GM18870 (cell line): ENCODE results near the gene RNF144B.
"Not testable (repeated sequence)": the region's sequence is repeated elsewhere in the genome, so short reads cannot be mapped to it uniquely, and the experiment has no call there.

Experiments
- ATAC-seq: cut with Tn5 transposase; IDR thresholded peaks from one replicate; pipeline ENCODE4 v1.9.1; 2021; ENCODE audit warnings: moderate library complexity; ENCODE audit not compliant: unreplicated experiment

RNF144B gene

DNA sequence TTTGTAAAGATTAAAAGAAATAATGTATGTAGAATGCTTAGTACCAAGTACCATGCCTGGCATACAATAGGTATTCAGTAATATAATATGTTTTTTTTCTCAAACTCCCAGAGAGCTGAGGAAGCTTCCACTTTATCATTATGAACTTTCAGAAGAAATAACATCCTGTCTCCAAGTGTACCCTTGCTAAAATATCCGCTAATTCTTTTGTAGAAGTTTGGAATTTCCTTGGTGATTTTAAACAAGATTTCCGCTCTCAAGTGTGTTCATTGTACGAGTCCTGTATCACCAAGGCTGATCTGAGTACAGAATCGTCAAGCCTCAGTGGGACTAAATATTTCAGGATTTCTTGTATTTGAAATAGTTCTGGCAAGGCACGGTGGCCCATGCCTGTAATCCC lies 16.1 kb upstream of the RNF144B start:
- no peak for ATAC-seq

DNA sequence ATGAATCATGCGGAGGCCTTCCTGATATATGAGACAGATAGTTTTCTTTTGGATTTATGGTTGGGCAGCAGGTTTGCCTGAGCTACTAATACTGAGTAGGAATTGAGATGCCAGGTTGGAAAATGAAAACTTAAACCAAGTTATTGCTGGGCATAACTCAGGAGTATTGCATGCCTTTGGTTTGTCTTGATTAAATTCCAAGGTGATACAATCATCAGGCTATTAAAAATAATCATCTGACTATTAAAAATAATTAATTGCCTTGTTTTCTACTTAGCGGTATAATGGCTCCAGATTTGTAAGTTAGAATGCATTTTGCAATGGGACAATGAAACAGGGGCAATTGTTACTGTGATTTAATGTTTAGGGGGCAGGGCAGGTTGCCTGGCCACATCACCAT lies 15.5 kb upstream of the RNF144B start:
- no peak for ATAC-seq

- ATAC-seq, result no peak
Measured at GRCh38 chr6:18380158-18380836, 6.9 kb upstream of the RNF144B start.

DNA sequence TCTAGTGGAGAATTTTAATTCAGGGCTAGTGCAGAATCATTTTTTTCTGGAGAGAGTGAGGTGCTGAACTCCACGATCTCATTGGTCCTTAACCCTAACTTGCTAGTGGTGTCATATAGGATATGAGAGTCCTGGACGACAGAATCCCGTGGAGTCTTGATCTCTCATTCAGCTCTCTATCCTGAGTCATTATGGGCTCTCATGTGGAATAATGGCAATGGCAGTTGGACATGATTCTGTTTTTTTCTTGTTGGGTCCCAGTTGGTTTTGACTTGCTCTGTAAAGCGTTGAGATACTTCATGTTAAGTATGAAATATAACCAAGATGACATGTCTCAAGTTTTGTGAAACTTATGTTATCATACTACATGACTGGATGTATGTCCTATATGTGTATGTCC lies 6.3 kb upstream of the RNF144B start:
- no peak for ATAC-seq

DNA sequence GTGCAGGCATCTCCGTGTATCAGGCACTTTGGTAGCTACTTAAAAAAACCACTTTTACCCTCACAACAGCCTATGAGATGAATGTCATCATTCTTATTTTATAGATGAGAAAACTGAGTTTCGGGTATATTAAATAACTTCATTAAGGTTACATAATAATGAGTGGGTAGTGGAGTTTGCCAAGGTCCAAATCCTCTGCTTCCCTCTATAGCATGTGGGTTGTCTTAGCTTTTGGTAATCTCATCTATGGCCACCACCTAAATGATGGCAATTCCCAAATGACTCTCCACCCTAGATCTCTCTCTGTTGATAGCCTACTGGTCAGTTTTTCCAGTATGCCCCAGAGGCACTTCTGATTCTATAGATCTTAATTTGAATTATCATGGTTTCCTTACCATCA lies 3.7 kb upstream of the RNF144B start:
- no peak for ATAC-seq

- ATAC-seq, result no peak
Measured at GRCh38 chr6:18384621-18385020, 2.5 kb upstream of the RNF144B start.

GRCh38 chr6:18386298-18386976 lies 713 bp upstream of the RNF144B start:
- no peak for ATAC-seq

DNA sequence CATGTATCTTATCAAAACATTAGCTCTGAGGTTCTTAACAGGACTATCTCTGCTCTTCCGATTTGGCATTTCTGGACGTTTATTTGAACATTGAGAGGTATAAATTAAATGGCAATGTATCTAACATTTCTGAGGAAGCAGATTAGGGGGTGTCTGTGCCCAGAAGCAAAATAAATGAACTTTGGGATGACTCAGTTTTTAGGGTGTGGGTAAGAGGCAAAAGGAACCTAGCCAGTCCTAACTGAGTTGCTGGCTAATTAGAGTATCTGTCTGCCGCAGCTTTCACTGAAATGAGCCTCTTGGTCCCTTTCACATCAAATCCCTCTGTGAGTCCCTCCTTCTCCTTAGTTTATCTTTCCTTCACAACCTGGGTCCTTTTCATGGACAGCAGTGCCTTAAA lies 1.1 kb downstream of the RNF144B start:
- no peak for ATAC-seq

DNA sequence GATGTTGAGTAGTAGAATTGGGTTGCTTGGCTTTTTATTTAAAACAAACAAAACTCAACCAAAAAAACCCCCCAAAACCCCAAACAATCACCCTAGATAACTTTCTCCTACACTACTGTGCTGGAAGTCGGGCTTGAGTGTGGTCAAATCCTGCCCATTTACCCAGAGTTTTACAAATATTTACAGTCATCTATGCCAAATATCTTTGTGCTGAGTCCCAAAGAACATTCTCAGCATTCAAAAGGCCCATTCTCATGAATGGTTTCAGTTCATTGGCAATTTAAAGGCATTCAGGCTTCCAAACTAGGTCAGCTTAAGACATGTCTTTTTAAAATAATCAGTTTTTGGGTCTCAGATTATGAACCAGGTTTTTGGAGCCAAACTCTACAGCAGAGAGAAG lies 1.8 kb downstream of the RNF144B start:
- no peak for ATAC-seq

GRCh38 chr6:18389479-18389878 lies 2.3 kb downstream of the RNF144B start:
- no peak for ATAC-seq

- no peak for ATAC-seq
Measured at GRCh38 chr6:18390476-18390875, 3.3 kb downstream of the RNF144B start.

GRCh38 chr6:18391023-18391422 lies 3.9 kb downstream of the RNF144B start:
- no peak for ATAC-seq

DNA sequence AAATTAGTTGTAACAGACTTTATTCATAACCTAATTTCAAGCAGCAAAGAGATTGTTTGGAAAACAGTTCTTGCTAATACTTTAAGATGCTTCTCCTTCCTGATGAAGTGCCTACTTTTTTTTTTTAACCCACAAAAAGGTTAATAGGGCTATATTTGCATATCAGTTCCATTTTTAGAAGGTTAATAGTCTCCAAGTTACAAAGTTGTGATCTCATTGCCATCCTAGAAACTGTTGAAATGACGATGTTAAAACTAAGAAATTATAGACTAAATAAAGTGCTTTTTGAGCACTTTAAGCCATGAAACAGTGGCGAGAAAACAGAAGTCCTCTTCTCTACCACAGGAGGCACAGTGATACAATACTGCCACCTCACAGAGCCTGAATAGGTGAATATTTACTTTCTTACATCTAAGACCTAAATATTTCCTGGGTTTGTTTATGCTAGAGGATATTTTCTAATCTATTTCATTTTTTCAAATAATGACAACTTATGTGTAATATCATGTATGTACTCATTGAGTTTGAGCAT lies 5.3 kb downstream of the RNF144B start:
- ATAC-seq, result no peak

- no peak for ATAC-seq
Measured at GRCh38 chr6:18393698-18394097, 6.5 kb downstream of the RNF144B start.

DNA sequence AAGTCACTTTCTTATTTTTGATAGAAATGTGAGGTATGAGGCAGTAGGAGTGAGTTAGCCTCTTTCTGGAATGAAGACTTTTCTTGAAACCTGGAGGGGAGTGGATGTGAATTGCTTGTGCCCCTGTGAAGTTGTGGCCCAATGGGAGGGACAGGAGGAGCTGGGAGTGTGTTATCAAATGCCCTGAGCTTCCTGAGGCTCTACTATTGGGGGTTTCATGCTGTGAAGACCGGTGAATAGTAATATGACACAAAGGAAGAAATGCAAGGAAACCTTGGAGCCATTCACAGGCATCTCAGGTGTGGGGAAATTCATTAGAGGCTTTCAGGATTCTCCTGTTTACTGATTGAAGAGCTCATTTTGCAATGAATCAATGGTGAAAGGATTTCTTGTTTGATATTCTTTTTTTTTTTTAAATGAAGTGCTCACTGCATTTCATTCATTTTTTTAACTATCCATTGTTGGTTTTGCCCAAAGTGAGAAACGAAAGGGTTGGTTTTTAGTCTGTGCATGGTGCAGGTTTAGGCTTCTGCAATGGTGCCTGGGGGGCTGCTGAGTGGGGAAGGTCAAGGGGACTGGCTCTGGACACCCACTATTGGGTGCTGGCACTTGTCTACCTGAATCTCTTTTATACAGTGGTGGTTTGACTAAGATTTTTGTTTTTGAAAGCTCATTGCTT lies 8.2 kb downstream of the RNF144B start:
- no peak for ATAC-seq

DNA sequence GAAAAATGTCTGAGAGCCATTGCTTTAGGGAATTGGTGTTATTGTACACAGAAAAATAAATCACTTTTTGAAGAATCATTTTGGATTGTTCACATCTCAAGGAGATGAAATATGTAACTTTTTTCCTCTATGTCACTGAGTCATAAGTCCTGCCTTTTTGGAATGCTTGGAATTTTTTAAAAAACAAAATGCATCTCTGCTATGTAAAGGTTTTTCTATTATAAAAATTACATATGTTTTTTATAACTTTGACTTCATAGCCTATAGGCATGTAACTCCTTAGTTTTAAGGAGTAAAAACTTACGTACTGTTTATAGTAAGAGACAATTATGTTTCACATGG lies 8.7 kb downstream of the RNF144B start:
- ATAC-seq, result no peak

- no peak for ATAC-seq
Measured at GRCh38 chr6:18397701-18398100, 10.6 kb downstream of the RNF144B start.

DNA sequence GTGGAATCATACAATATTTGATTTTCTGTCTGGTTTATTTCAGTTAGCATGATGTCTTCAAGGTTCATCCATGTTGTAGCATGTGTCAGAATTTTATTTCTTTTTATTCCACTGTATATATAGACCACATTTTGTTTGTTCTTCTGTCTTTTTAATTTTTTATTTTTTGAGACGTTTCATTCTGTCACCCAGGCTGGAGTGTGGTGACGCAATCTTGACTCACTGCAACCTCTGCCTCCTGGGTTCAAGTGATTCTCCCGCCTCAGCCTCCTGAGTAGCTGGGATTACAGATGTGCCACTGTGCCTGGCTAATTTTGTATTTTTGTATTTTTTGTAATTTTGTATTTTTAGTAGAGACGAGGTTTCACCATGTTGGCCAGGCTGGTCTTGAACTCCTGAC lies 11.1 kb downstream of the RNF144B start:
- ATAC-seq, result not testable (repeated sequence)

- peak; percentile 92 for ATAC-seq
Measured at GRCh38 chr6:18400831-18401446, 13.8 kb downstream of the RNF144B start.

- not testable (repeated sequence) for ATAC-seq
Measured at GRCh38 chr6:18404965-18405364, 17.8 kb downstream of the RNF144B start.

DNA sequence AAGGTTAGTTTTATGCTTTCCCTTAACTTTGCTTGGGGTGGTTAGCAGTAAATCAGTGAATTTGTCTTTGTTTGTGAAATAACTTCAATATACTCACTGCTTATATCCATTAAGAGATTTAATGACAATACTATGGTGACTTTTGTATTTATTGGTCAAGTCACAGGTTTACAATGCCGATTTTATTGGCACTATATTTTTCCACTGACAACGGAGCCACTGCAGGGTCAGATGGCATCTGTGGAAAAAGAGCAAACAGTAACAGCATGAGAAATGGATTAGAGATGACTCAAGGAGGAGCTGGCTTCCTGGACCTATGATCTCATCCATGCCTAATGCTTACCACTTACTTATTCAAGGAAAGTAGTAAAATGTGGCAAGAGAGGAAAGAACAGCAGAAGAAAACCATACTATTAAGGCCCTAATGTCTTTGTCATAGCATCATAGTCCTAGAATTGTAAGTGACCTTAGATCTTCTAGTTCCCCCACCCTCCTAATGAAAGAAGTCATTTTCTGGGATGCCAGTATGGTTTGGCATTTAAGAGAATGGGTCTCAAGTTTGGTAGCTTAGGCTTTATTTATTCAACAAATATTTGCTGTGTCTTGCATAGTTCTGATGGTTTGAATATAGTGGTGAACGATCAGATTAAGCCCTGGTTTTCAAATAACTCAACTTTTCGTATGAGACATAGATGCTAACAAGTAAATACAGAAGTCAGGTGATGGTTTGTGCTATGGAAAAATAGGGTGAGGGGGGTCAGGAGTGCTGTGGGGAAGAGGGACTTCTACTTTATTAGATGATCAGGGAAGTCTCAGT lies 18.5 kb downstream of the RNF144B start:
- ATAC-seq, result no peak
